Measurements from ENCODE around the gene PLLP.
"Not testable (repeated sequence)": the region's sequence is repeated elsewhere in the genome, so short reads cannot be mapped to it uniquely, and the experiment has no call there.

The PLLP gene

DNA sequence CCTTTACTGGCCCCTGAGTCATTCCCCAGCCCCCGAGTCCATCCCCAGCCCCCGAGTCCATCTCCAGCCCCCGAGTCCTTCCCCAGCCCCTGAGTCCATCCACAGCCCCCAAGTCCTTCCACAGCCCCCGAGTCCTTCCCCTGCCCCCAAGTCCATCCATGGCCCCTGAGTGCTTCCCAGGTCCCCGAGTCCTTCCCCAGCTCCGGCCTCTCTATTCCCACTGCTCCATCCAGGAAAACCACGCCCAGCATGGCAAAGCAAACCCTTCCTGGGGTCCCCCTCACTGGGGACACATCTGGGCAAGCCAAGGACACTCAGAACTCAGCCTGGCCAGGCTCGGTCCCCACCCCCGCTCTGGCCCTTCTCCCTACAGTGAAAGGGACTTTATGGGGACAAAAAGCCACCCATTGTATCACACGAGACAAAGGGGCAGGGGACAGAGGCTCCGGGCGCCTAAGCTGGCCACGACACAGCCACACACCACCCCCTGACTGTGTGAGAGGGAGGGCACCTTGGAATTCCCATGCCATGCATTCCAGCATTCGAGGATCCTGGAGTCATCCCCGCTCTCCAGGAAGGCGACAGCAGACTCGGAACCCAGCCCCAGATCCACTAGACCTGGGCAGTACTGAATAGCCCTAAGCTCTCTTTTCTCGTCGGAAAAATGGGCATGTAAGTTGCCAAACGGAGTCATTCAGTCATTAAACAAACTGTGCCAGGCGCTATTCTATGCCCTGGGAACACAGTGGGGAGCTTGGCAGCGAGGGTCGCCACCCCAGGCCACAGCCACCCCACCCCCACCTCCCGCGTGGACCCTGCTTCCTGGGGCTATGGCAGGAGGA lies 14.0 kb downstream of the PLLP start:
- H3K4me3 Mint-ChIP-seq: no peak overlapping the region
- no peaks in the 10 kb centered on the region for H3K36me3 Mint-ChIP-seq (ENCODE audit: low read depth)
- no peak overlapping the region for H3K27ac Mint-ChIP-seq
- H3K27me3 Mint-ChIP-seq (ENCODE audit: low read depth): no peaks in the 10 kb centered on the region
- H3K9me3 Mint-ChIP-seq: no peaks in the 10 kb centered on the region
- peaks cover 20% of the 10 kb centered on the region for H3K4me1 Mint-ChIP-seq (ENCODE audit: low read depth)

DNA sequence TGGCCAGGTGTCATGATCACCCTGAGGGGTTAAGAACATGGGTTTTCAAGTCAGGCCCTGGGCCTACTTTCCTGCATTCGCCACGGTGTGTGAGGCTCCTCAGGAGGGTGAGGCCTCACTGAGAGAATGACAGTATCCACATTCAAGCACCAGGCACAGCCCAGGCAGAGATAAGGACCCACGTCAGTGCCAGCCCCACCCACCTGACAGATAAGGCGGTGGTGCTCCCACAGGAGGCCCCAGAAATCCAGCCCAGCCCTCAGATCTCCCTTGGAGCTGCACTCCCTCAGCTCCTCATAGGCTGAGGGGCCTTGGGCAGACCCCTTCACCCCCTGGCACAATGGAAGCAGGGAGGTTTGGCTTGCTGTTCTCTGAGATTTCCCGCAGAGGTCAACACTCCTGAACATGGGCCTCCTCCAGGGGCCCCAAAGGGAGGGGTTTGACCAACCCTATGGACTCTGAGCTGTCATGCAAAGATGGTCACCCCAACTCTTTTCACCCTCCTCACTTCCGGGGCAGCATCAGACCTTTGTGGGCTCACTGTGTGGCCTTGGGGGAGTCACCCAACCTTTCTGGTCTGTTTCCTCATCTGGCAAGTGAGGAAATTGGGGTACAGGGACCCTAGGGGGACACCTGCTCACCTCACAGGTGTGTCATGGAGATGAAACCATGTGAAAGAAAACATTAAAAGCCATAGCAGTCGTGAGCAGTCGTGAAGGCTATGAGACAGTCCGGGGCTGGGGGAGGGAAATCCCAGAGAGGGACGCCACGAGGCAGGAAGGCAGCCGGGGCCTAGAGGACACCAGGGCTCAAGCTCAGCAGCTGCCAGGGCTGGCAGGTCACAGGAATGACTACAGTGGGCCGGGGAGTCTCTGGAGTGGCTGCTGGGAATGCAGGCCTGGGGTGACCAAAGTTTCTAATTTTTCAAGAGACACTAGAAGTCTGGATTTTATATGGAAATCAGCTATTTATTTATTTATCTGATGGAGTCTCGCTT lies 15.4 kb downstream of the PLLP start:
- no peaks in the 10 kb centered on the region for H3K27me3 Mint-ChIP-seq (ENCODE audit: low read depth)
- no peak overlapping the region for H3K4me3 Mint-ChIP-seq
- H3K4me1 Mint-ChIP-seq (ENCODE audit: low read depth): peaks cover 17% of the 10 kb centered on the region
- no peaks in the 10 kb centered on the region for H3K9me3 Mint-ChIP-seq
- no peak overlapping the region for H3K27ac Mint-ChIP-seq
- H3K36me3 Mint-ChIP-seq (ENCODE audit: low read depth): no peaks in the 10 kb centered on the region

DNA sequence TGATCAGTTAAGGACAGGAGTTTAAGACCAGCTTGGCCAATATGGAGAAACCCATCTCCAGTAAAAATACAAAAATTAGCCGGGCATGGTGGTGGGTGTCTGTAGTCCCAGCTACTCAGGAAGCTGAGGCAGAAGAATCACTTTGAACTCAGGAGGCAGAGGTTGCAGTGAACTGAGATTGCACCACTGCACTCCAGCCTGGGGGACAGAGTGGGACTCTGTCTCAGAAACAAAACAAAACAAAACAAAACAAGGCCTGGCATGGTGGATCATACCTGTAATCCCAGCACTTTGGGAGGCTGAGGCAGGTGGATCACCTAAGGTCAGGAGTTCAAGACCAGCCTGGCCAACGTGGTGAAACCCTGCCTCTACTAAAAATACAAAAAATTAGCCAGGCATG lies 17.1 kb downstream of the PLLP start:
- H3K4me1 Mint-ChIP-seq (ENCODE audit: low read depth): peaks cover 16% of the 10 kb centered on the region
- H3K4me3 Mint-ChIP-seq; H3K27ac Mint-ChIP-seq; H3K36me3 Mint-ChIP-seq (ENCODE audit: low read depth); H3K27me3 Mint-ChIP-seq (ENCODE audit: low read depth); H3K9me3 Mint-ChIP-seq: not testable (repeated sequence)

DNA sequence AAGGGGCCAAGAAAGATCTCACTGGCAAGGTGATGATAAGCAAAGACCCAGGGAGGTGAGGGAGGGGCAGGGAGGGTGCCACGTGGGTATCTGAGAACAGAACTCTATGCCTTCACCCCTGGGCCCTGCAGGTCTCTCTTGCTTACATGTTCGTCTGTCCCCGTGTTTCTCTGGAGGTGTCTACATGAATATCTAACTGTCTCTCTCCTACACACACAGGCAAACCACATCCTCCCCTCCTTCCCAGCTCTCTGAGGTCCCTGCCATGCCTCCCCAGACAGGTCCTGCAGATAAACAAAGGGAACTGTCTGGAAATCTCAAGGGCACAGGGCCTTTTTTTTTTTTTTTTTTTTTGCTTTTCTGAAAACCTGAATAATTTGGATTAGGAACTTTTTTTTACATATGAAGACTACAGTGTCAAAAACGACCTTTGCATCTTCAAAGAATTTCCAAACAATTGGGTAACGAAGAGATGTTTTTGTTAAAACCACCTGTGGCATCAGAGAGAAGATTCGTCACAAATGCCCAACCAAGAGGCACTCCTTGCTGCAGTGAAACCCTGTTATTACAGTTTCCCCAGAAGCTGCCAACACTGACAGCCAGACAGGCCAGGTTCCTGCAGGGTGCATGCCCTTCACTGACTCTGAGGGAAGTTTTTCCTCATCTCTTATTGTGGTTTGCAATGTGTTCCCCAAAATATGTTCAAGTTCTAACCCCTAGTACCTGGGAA lies 17.8 kb downstream of the PLLP start:
- Mint-ChIP-seq H3K36me3 (ENCODE audit: low read depth) (no peaks in the 10 kb centered on the region), H3K4me3 (peak overlapping the region; percentile 12), H3K9me3 (no peaks in the 10 kb centered on the region), H3K27ac (peak overlapping the region; percentile 56), H3K4me1 (ENCODE audit: low read depth) (peaks cover 16% of the 10 kb centered on the region), H3K27me3 (ENCODE audit: low read depth) (no peaks in the 10 kb centered on the region)

DNA sequence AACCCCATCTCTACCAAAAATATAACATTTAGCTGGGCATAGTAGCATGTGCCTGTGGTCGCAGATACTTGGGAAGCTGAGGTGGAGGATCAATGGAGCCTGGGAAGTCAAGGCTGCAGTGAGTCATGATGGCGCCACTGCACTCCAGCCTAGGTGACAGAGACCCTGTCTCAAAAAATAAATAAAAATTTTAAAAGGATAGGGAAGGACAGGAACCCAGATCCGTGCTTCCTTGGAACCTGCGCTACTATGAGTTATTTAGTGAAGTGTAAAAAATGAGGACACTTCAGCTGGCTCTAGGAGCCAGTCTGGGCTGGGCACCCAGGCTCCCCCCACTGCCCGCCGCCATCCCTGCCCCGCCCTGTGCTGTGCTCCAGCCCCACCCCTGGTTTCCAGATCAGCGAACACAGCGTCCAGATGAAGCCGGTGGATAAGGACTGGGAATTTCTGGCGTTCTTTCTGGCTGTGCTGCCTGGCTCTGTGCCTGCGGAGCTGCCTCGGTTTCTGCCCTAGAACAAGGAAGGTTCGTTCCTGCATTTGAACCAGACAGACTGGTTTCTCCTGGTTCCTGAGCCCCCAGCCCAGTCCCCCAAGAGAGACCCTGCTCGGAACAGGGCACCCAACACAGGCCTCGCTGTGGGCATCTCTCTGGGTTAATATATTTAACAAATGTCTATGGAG lies 18.5 kb downstream of the PLLP start:
- Mint-ChIP-seq H3K4me1 (ENCODE audit: low read depth) (peaks cover 16% of the 10 kb centered on the region), H3K27me3 (ENCODE audit: low read depth) (no peaks in the 10 kb centered on the region), H3K36me3 (ENCODE audit: low read depth) (no peaks in the 10 kb centered on the region), H3K9me3 (no peaks in the 10 kb centered on the region), H3K27ac (peak overlapping the region; percentile 56), H3K4me3 (peak overlapping the region; percentile 12)

DNA sequence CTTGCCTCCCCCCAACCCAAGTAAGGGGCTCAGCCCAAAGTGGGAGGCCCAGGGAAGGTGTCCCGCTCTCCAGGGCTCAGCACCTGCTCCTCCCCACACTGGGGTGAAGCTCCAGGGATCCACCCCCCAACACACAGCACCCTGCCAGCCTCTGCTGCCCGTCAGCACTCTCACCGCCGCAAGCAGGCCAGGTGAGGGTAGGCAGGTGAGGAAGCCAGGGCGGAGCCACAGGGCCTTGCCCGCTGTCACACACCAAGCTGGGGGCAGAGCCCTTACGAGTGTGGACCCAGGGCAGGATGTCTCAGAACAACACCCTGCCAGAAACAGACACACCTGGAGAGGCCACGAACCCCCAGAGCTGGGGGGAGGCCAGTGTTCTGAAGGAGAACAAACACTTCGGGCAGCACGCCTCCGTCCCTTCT lies 19.5 kb downstream of the PLLP start:
- Mint-ChIP-seq H3K4me1 (ENCODE audit: low read depth) (peaks cover 24% of the 10 kb centered on the region), H3K36me3 (ENCODE audit: low read depth) (no peaks in the 10 kb centered on the region), H3K9me3 (no peaks in the 10 kb centered on the region), H3K27ac (no peak overlapping the region), H3K27me3 (ENCODE audit: low read depth) (no peaks in the 10 kb centered on the region), H3K4me3 (no peak overlapping the region)

DNA sequence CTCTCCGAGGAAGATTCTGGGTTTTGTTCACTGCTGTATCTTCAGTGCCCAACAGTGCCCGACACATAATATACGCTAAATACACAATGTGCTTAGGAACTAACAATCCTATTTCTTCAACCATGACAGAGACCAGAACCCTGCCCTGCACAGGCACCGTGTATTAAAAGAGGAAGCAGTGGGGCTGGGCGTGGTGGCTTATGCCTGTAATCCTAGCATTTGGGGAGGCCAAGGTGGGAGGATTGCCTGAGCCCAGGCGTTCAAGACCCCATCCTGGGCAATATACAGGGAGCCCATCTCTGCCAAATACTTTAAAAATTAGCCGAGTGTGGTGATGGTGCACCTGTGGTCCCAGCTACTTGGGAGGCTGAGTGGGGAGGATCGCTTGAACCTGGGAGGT lies 20.1 kb downstream of the PLLP start:
- peaks cover 27% of the 10 kb centered on the region for H3K4me1 Mint-ChIP-seq (ENCODE audit: low read depth)
- H3K27me3 Mint-ChIP-seq (ENCODE audit: low read depth): no peaks in the 10 kb centered on the region
- H3K36me3 Mint-ChIP-seq (ENCODE audit: low read depth): no peaks in the 10 kb centered on the region
- no peak overlapping the region for H3K4me3 Mint-ChIP-seq
- no peaks in the 10 kb centered on the region for H3K9me3 Mint-ChIP-seq
- H3K27ac Mint-ChIP-seq: no peak overlapping the region

DNA sequence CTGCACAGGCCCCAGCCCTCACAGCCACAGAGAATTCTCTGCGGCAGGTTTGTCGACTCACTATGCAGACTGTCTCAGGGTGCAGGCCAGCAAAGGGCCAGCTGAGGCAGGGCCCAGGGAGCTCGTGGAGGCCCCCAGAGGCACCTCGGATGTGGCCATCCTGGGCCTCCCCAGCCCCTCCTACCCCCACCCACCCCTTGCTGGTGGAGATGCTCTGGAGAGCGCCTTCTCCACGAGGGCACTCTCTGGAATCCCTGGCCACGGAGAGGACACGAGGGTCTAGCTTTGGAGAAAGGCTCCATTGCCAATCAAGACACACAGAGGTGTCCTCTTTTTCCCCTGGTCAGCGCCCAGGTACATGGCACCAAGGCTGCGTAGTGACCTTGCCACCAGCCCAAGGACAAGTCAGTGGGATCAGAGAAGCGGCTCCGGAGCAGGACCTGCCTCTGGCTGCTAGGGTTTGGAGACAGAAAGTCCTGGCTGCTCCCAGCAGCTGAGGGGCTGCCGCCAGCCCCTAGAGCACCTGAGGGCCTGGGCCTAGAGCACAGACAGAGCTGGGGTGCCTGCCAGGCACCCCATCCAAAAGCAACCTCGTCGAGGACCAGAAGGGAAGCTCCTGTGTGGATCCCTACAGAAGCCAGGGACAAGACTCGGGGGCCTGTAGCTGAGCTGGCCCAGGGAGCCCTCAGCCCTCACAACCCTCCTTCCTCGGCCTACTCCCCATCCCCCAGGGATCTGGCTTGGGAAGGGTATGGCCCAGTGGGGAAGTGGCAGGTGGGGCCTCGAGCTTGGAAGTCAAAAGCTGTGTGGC lies 20.7 kb downstream of the PLLP start:
- peaks cover 26% of the 10 kb centered on the region for H3K4me1 Mint-ChIP-seq (ENCODE audit: low read depth)
- no peak overlapping the region for H3K4me3 Mint-ChIP-seq
- H3K9me3 Mint-ChIP-seq: no peaks in the 10 kb centered on the region
- no peak overlapping the region for H3K27ac Mint-ChIP-seq
- no peaks in the 10 kb centered on the region for H3K27me3 Mint-ChIP-seq (ENCODE audit: low read depth)
- no peaks in the 10 kb centered on the region for H3K36me3 Mint-ChIP-seq (ENCODE audit: low read depth)

DNA sequence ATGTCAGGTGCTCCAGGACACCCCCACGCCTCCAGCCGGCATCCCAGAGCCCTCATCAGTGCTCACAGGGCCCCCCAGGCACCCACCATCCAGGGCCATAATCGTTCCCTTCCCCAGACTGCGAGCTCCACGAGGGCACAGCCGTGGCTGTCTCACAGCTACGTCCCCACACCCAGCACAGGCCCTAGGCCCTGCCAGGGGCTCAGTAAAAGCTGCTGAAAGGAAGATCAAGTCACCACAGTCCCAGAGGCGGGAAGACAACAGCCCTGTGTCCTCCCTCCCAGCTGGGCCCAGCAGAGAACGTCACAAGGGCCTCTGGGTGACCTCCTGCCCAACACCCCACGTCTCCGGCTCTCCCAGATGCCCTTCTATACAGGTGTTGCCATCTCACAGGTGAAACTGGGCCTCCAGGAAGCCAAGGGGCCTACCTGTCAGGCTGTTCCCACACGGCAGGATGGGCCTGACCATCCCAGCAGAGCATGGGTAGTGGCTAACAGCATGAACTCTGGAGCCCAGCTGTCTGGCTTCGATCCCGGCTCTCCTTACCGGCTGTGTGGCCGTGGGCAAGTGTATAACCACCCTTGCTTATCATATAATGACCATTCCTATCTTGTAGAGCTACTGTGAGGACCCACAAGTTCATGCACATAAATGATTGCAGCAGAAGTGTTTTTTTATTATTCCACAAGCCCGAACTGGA lies 21.5 kb downstream of the PLLP start:
- peaks cover 23% of the 10 kb centered on the region for H3K4me1 Mint-ChIP-seq (ENCODE audit: low read depth)
- no peak overlapping the region for H3K4me3 Mint-ChIP-seq
- no peak overlapping the region for H3K27ac Mint-ChIP-seq

DNA sequence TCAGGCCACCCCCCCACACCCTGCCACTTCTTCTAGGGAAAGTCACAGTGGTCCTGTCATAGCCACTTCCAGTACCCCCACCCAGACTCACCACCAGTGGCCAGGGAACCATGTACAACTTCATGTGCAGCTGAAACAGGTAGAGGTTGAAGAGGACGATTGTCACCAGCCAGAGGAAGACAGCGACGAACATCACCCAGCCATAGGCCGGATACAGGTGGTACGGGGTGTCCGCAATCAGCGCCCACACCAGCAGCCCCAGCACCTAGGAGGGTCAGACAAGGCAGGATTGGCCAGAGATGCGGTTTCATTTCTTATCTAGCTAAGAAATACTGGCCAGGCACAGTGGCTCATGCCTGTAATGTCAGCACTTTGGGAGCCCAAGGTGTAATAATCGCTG lies 22.7 kb downstream of the PLLP start:
- H3K36me3 Mint-ChIP-seq (ENCODE audit: low read depth): no peaks in the 10 kb centered on the region
- H3K27me3 Mint-ChIP-seq (ENCODE audit: low read depth): no peaks in the 10 kb centered on the region
- no peak overlapping the region for H3K27ac Mint-ChIP-seq
- peaks cover 18% of the 10 kb centered on the region for H3K4me1 Mint-ChIP-seq (ENCODE audit: low read depth)
- H3K4me3 Mint-ChIP-seq: no peak overlapping the region
- no peaks in the 10 kb centered on the region for H3K9me3 Mint-ChIP-seq

More for the DNA sequence above, 21.5 kb downstream of the PLLP start:
- no peaks in the 10 kb centered on the region for H3K27me3 Mint-ChIP-seq (ENCODE audit: low read depth)
- H3K36me3 Mint-ChIP-seq (ENCODE audit: low read depth): no peaks in the 10 kb centered on the region
- H3K9me3 Mint-ChIP-seq: no peaks in the 10 kb centered on the region

DNA sequence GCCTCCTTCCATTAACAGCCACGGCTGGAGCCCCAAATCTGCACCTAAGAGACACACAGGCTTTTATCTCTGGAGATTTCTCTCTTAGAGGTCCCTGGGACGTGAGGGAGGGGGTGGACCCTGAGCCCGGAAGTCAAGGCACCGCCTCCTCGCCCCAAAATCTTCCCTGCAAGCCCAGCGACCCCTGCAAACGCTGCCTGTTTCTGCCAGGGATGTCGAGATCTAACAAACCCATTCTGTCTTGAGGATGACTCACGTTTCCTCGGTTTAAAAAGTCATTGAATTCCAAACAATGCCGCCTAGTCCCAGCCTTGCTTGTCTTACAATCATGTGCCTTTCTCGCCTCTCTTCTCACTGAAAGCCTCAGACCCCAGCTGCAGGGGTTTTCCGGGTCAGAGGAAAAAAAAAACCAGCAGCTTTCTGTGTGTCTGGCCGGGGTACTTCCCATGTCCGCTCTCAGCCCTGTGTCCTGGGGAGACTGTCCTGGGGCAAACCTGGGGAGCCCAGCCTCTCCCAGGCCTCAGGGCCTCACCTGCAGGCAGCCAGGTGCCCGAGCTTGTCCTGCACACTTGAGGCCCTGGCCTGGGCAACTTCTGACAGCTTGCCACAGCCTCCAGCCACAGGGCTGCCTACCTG lies 24.1 kb downstream of the PLLP start:
- H3K36me3 Mint-ChIP-seq (ENCODE audit: low read depth): no peaks in the 10 kb centered on the region
- H3K27ac Mint-ChIP-seq: peak overlapping the region; percentile 83
- H3K9me3 Mint-ChIP-seq: no peaks in the 10 kb centered on the region
- H3K4me1 Mint-ChIP-seq (ENCODE audit: low read depth): peaks cover 11% of the 10 kb centered on the region
- no peaks in the 10 kb centered on the region for H3K27me3 Mint-ChIP-seq (ENCODE audit: low read depth)
- H3K4me3 Mint-ChIP-seq: no peak overlapping the region

DNA sequence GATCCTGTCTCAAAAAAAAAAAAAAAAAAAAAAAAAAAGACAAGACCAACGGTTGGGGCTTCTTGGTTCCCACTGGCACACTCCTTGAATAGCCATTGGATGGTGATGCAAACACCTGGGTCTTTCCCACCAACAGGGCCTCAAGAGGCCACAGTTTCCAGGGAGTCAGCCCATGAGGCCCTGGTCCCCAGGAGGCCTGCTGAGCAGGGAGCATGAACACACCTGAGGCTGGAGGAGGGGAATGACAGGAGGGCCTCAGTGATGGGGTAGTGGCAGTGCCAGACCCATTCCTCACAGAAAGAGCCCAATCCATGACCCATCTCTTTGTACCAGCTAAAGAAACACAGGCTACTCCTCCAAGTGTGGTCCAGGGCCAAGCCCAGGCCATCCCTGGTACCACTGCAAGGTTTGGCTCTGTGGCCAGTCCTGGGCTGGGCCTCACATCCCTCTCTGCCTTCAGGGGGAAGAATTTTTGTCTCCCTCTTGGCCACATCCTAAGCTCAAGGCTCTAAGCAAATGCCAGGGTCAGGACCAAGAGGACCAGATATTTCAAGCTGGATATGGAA lies 25.5 kb downstream of the PLLP start:
- H3K4me3 Mint-ChIP-seq: no peak overlapping the region
- no peaks in the 10 kb centered on the region for H3K36me3 Mint-ChIP-seq (ENCODE audit: low read depth)
- no peak overlapping the region for H3K27ac Mint-ChIP-seq

More for the DNA sequence above, 25.5 kb downstream of the PLLP start:
- no peaks in the 10 kb centered on the region for H3K9me3 Mint-ChIP-seq
- no peaks in the 10 kb centered on the region for H3K27me3 Mint-ChIP-seq (ENCODE audit: low read depth)
- H3K4me1 Mint-ChIP-seq (ENCODE audit: low read depth): peaks cover 11% of the 10 kb centered on the region

Data from T-helper 1 cell treated with Interleukin-12 subunit alpha and Interleukin-12 subunit beta and Interleukin-4 antibody, amounts not matched to agents 30 μg/mL and 1 μg/mL, for 36 hours (primary cell).